ENCODE data around the gene HK2.

Gene HK2

GRCh38 chr2:74835831-74836674 is 2.1 kb downstream of the HK2 start:
- no peak for TF ChIP-seq GABPA (IDR thresholded peaks at IDR 0.05; ENCODE audit: low read depth)
- peak; percentile 51 for TF ChIP-seq CTCF (IDR thresholded peaks at IDR 0.05; ENCODE audit: insufficient read depth, low read length)
- peak overlapping the region; percentile 95 for H3K27ac ChIP-seq (replicated peaks)
- peak overlapping the region; percentile 71 for H3K4me3 ChIP-seq (replicated peaks; ENCODE audit: insufficient read depth, low read length)
- no peaks in the 10 kb centered on the region for H3K27me3 ChIP-seq (ENCODE audit: insufficient read depth, poor library complexity, severe bottlenecking)
- peak in 1 of 2 experiments; percentile 69 for DNase-seq (ENCODE audit: low read depth in 1 of 2, low spot score in 1 of 2)

- DNase-seq (ENCODE audit: low read depth in 1 of 2, low spot score in 1 of 2), result no peak
- TF ChIP-seq CTCF (IDR thresholded peaks at IDR 0.05; ENCODE audit: insufficient read depth, low read length), result no peak
- TF ChIP-seq REST (IDR thresholded peaks at IDR 0.05; ENCODE audit: insufficient replicate concordance, low read depth), result no peak
- no peak for TF ChIP-seq POLR2AphosphoS5 (IDR thresholded peaks at IDR 0.05; ENCODE audit: low read depth)
- TF ChIP-seq GABPA (IDR thresholded peaks at IDR 0.05; ENCODE audit: low read depth), result no peak
- no peak for TF ChIP-seq SPI1 (IDR thresholded peaks at IDR 0.05; ENCODE audit: borderline replicate concordance, low read depth)
- Histone ChIP-seq H3K4me3 (replicated peaks; ENCODE audit: insufficient read depth, low read length) (peak overlapping the region; percentile 71), H3K27me3 (ENCODE audit: insufficient read depth, poor library complexity, severe bottlenecking) (no peaks in the 10 kb centered on the region), H3K27ac (replicated peaks) (no peak overlapping the region)
Measured at GRCh38 chr2:74836675-74837401, 2.9 kb downstream of the HK2 start.

- DNase-seq (ENCODE audit: low read depth in 1 of 2, low spot score in 1 of 2), result no peak
- no peaks in the 10 kb centered on the region for H3K27me3 ChIP-seq (ENCODE audit: insufficient read depth, poor library complexity, severe bottlenecking)
- no peak for TF ChIP-seq REST (IDR thresholded peaks at IDR 0.05; ENCODE audit: insufficient replicate concordance, low read depth)
- H3K27ac ChIP-seq (replicated peaks), result no peak overlapping the region
- no peak overlapping the region for H3K4me3 ChIP-seq (replicated peaks; ENCODE audit: insufficient read depth, low read length)
Measured at GRCh38 chr2:74841641-74842040, 7.7 kb downstream of the HK2 start.

- Histone ChIP-seq H3K27ac (replicated peaks) (no peak overlapping the region), H3K4me3 (replicated peaks; ENCODE audit: insufficient read depth, low read length) (no peak overlapping the region), H3K27me3 (ENCODE audit: insufficient read depth, poor library complexity, severe bottlenecking) (no peaks in the 10 kb centered on the region)
- no peak for TF ChIP-seq CTCF (IDR thresholded peaks at IDR 0.05; ENCODE audit: insufficient read depth, low read length)
- no peak for TF ChIP-seq GABPA (IDR thresholded peaks at IDR 0.05; ENCODE audit: low read depth)
- no peak for TF ChIP-seq REST (IDR thresholded peaks at IDR 0.05; ENCODE audit: insufficient replicate concordance, low read depth)
- TF ChIP-seq SPI1 (IDR thresholded peaks at IDR 0.05; ENCODE audit: borderline replicate concordance, low read depth), result no peak
- TF ChIP-seq POLR2AphosphoS5 (IDR thresholded peaks at IDR 0.05; ENCODE audit: low read depth), result no peak
- no peak for DNase-seq (ENCODE audit: low read depth in 1 of 2, low spot score in 1 of 2)
Measured at GRCh38 chr2:74843433-74843832, 9.5 kb downstream of the HK2 start.
